Measurements from ENCODE around the gene CNGB1.

Gene CNGB1

GRCh38 chr16:57914244-57915173, 56.4 kb downstream of the CNGB1 start:
- Histone ChIP-seq H4K12ac (ENCODE audit: low read depth, low read length) (no peak overlapping the region), H3K27me3 (ENCODE audit: insufficient read depth, low read length) (no peaks in the 10 kb centered on the region), H3K4me1 (ENCODE audit: control insufficient read depth in 1 of 2, insufficient read depth in 2 of 2, low read length in 2 of 2) (peaks cover 9 to 14% of the 10 kb centered on the region in 2 experiments), H2BK12ac (ENCODE audit: low read length) (no peak overlapping the region), H3K9me3 (ENCODE audit: insufficient read depth, low read depth, low read length) (peaks cover 6% of the 10 kb centered on the region), H3K14ac (ENCODE audit: low read length) (no peak overlapping the region), H2BK120ac (ENCODE audit: insufficient read depth, low read length, poor library complexity) (no peak overlapping the region), H3K4me2 (ENCODE audit: low read length) (no peak overlapping the region), H3K36me3 (ENCODE audit: control insufficient read depth in 1 of 2, insufficient read depth in 2 of 2, low read length in 2 of 2) (no peaks in the 10 kb centered on the region), H2AK5ac (ENCODE audit: low read length) (no peak overlapping the region), H3K27ac (ENCODE audit: low read depth, low read length) (no peak overlapping the region), H3K9ac (ENCODE audit: low read length) (no peak overlapping the region), H3K18ac (ENCODE audit: low read length) (no peak overlapping the region), H3K4ac (ENCODE audit: low read depth, low read length) (no peak overlapping the region), H3K4me3 (ENCODE audit: low read depth, low read length) (no peak overlapping the region), H4K8ac (ENCODE audit: low read depth, low read length) (no peak overlapping the region), H3K79me2 (ENCODE audit: control insufficient read depth, insufficient read depth, low read length, poor library complexity) (no peaks in the 10 kb centered on the region), H2AFZ (ENCODE audit: insufficient read depth, low read length, poor library complexity) (no peak overlapping the region), H3K23ac (ENCODE audit: low read length) (no peak overlapping the region), H4K91ac (ENCODE audit: low read depth, low read length) (no peak overlapping the region), H3K79me1 (ENCODE audit: low read length) (no peaks in the 10 kb centered on the region), H2BK5ac (ENCODE audit: low read depth, low read length, poor library complexity) (no peak overlapping the region)
- WGBS (ENCODE audit: extremely low coverage, insufficient coverage, insufficient read length): no CpG with 5 or more reads among the region's 9 CpGs
- DNase-seq: no peak

- H3K36me3 ChIP-seq (ENCODE audit: control insufficient read depth in 1 of 2, insufficient read depth in 2 of 2, low read length in 2 of 2): no peaks in the 10 kb centered on the region
- H3K27ac ChIP-seq (ENCODE audit: low read depth, low read length): no peak overlapping the region
- H3K18ac ChIP-seq (ENCODE audit: low read length): no peak overlapping the region
- H3K4me3 ChIP-seq (ENCODE audit: low read depth, low read length): no peak overlapping the region
- no peak overlapping the region for H4K12ac ChIP-seq (ENCODE audit: low read depth, low read length)
- no peaks in the 10 kb centered on the region for H3K79me2 ChIP-seq (ENCODE audit: control insufficient read depth, insufficient read depth, low read length, poor library complexity)
- H3K14ac ChIP-seq (ENCODE audit: low read length): no peak overlapping the region
- peaks cover 6% of the 10 kb centered on the region for H3K9me3 ChIP-seq (ENCODE audit: insufficient read depth, low read depth, low read length)
- H3K27me3 ChIP-seq (ENCODE audit: insufficient read depth, low read length): no peaks in the 10 kb centered on the region
- H2AFZ ChIP-seq (ENCODE audit: insufficient read depth, low read length, poor library complexity): no peak overlapping the region
- no peaks in the 10 kb centered on the region for H3K79me1 ChIP-seq (ENCODE audit: low read length)
- H3K23ac ChIP-seq (ENCODE audit: low read length): peak overlapping the region; percentile 0
- H3K4me1 ChIP-seq (ENCODE audit: control insufficient read depth in 1 of 2, insufficient read depth in 2 of 2, low read length in 2 of 2): peaks cover 9 to 14% of the 10 kb centered on the region in 2 experiments
- no peak overlapping the region for H3K9ac ChIP-seq (ENCODE audit: low read length)
- no peak for DNase-seq
- no peak overlapping the region for H3K4me2 ChIP-seq (ENCODE audit: low read length)
- no peak overlapping the region for H4K8ac ChIP-seq (ENCODE audit: low read depth, low read length)
- WGBS (ENCODE audit: extremely low coverage, insufficient coverage, insufficient read length): no CpG with 5 or more reads among the region's 16 CpGs
- no peak overlapping the region for H2AK5ac ChIP-seq (ENCODE audit: low read length)
- no peak overlapping the region for H2BK12ac ChIP-seq (ENCODE audit: low read length)
- H4K91ac ChIP-seq (ENCODE audit: low read depth, low read length): no peak overlapping the region
- H2BK120ac ChIP-seq (ENCODE audit: insufficient read depth, low read length, poor library complexity): no peak overlapping the region
- H3K4ac ChIP-seq (ENCODE audit: low read depth, low read length): no peak overlapping the region
- no peak overlapping the region for H2BK5ac ChIP-seq (ENCODE audit: low read depth, low read length, poor library complexity)
Measured at GRCh38 chr16:57912529-57913260, 58.2 kb downstream of the CNGB1 start.

GRCh38 chr16:57911743-57912142, 59.2 kb downstream of the CNGB1 start:
- Histone ChIP-seq H3K36me3 (ENCODE audit: control insufficient read depth in 1 of 2, insufficient read depth in 2 of 2, low read length in 2 of 2) (no peaks in the 10 kb centered on the region), H3K9me3 (ENCODE audit: insufficient read depth, low read depth, low read length) (peaks cover 6% of the 10 kb centered on the region), H3K79me2 (ENCODE audit: control insufficient read depth, insufficient read depth, low read length, poor library complexity) (no peaks in the 10 kb centered on the region), H2BK5ac (ENCODE audit: low read depth, low read length, poor library complexity) (no peak overlapping the region), H2AK5ac (ENCODE audit: low read length) (no peak overlapping the region), H3K79me1 (ENCODE audit: low read length) (no peaks in the 10 kb centered on the region), H3K9ac (ENCODE audit: low read length) (no peak overlapping the region), H3K4me2 (ENCODE audit: low read length) (no peak overlapping the region), H2AFZ (ENCODE audit: insufficient read depth, low read length, poor library complexity) (no peak overlapping the region), H3K27ac (ENCODE audit: low read depth, low read length) (no peak overlapping the region), H3K14ac (ENCODE audit: low read length) (no peak overlapping the region), H4K12ac (ENCODE audit: low read depth, low read length) (no peak overlapping the region), H4K8ac (ENCODE audit: low read depth, low read length) (no peak overlapping the region), H2BK120ac (ENCODE audit: insufficient read depth, low read length, poor library complexity) (no peak overlapping the region), H3K18ac (ENCODE audit: low read length) (no peak overlapping the region), H3K4me3 (ENCODE audit: low read depth, low read length) (no peak overlapping the region), H3K4me1 (ENCODE audit: control insufficient read depth in 1 of 2, insufficient read depth in 2 of 2, low read length in 2 of 2) (peaks cover 9 to 11% of the 10 kb centered on the region in 2 experiments), H3K23ac (ENCODE audit: low read length) (no peak overlapping the region), H3K27me3 (ENCODE audit: insufficient read depth, low read length) (no peaks in the 10 kb centered on the region), H2BK12ac (ENCODE audit: low read length) (no peak overlapping the region), H3K4ac (ENCODE audit: low read depth, low read length) (no peak overlapping the region), H4K91ac (ENCODE audit: low read depth, low read length) (no peak overlapping the region)
- peak; percentile 69 to 75 for DNase-seq
- WGBS (ENCODE audit: extremely low coverage, insufficient coverage, insufficient read length): no CpG with 5 or more reads among the region's 9 CpGs

- Histone ChIP-seq H2AK5ac (ENCODE audit: low read length) (no peak overlapping the region), H3K79me2 (ENCODE audit: control insufficient read depth, insufficient read depth, low read length, poor library complexity) (no peaks in the 10 kb centered on the region), H4K91ac (ENCODE audit: low read depth, low read length) (no peak overlapping the region), H3K9ac (ENCODE audit: low read length) (no peak overlapping the region), H2AFZ (ENCODE audit: insufficient read depth, low read length, poor library complexity) (no peak overlapping the region), H3K27ac (ENCODE audit: low read depth, low read length) (no peak overlapping the region), H2BK5ac (ENCODE audit: low read depth, low read length, poor library complexity) (no peak overlapping the region), H3K14ac (ENCODE audit: low read length) (no peak overlapping the region), H3K79me1 (ENCODE audit: low read length) (no peaks in the 10 kb centered on the region), H4K12ac (ENCODE audit: low read depth, low read length) (no peak overlapping the region), H4K8ac (ENCODE audit: low read depth, low read length) (no peak overlapping the region), H3K27me3 (ENCODE audit: insufficient read depth, low read length) (no peaks in the 10 kb centered on the region), H3K36me3 (ENCODE audit: control insufficient read depth in 1 of 2, insufficient read depth in 2 of 2, low read length in 2 of 2) (no peaks in the 10 kb centered on the region), H3K4me3 (ENCODE audit: low read depth, low read length) (no peak overlapping the region), H3K4me1 (ENCODE audit: control insufficient read depth in 1 of 2, insufficient read depth in 2 of 2, low read length in 2 of 2) (peaks cover 9 to 11% of the 10 kb centered on the region in 2 experiments), H3K23ac (ENCODE audit: low read length) (no peak overlapping the region), H3K4ac (ENCODE audit: low read depth, low read length) (no peak overlapping the region), H2BK120ac (ENCODE audit: insufficient read depth, low read length, poor library complexity) (no peak overlapping the region), H2BK12ac (ENCODE audit: low read length) (no peak overlapping the region), H3K9me3 (ENCODE audit: insufficient read depth, low read depth, low read length) (peaks cover 6% of the 10 kb centered on the region), H3K18ac (ENCODE audit: low read length) (no peak overlapping the region), H3K4me2 (ENCODE audit: low read length) (no peak overlapping the region)
- WGBS (ENCODE audit: extremely low coverage, insufficient coverage, insufficient read length): no CpG with 5 or more reads among the region's 6 CpGs
- no peak for DNase-seq
Measured at GRCh38 chr16:57910696-57911095, 60.2 kb downstream of the CNGB1 start.

Measured in trophoblast cell (in vitro differentiated cells and primary cell).